Measurements from ENCODE around the gene RERG. TPM values are rescaled to one million over a fixed set of nuclear protein-coding genes. Genes with fewer than 3 reads are reported as not detected.

RERG gene
- total RNA-seq, 2 donors from 2014 or later = 0.42 to 1.4 TPM

GRCh38 chr12:15206831-15207389 lies 14.3 kb downstream of the RERG start:
- H3K36me3 ChIP-seq (ENCODE audit: control insufficient read depth, insufficient read depth, low read length) = no peaks in the 10 kb centered on the region
- H3K4me3 ChIP-seq (ENCODE audit: low read length) = no peak overlapping the region
- Mint-ChIP-seq H3K27me3 (ENCODE audit: insufficient read depth) (no peaks in the 10 kb centered on the region), H3K27ac (peak overlapping the region; percentile 23), H3K9me3 (peaks cover 5% of the 10 kb centered on the region), H3K4me3 (no peak overlapping the region), H3K4me1 (peaks cover 12% of the 10 kb centered on the region), H3K36me3 (ENCODE audit: low read depth) (no peaks in the 10 kb centered on the region)
- no peak for DNase-seq
- 80 to 90% methylated on average over 2 to 3 of the region's 4 CpGs for WGBS, 2 experiments (ENCODE audit: insufficient coverage in 1 of 2, insufficient read length in 1 of 2)
- no peaks in the 10 kb centered on the region for H3K4me1 ChIP-seq (ENCODE audit: control insufficient read depth, insufficient read depth, low read length)
- H3K27ac ChIP-seq (ENCODE audit: low read depth, low read length) = no peak overlapping the region
- no peaks in the 10 kb centered on the region for H3K27me3 ChIP-seq (ENCODE audit: control insufficient read depth, insufficient read depth, low read length, poor library complexity, severe bottlenecking)
- no peaks in the 10 kb centered on the region for H3K9me3 ChIP-seq (ENCODE audit: control insufficient read depth, low read length)
- no peak overlapping the region for H3K9ac ChIP-seq (ENCODE audit: extremely low read depth, low read length, poor library complexity, severe bottlenecking)
- no peak for TF ChIP-seq CTCF (conservative IDR thresholded peaks at IDR 0.05)

GRCh38 chr12:15206338-15206737 lies 14.9 kb downstream of the RERG start:
- no peaks in the 10 kb centered on the region for H3K27me3 ChIP-seq (ENCODE audit: control insufficient read depth, insufficient read depth, low read length, poor library complexity, severe bottlenecking)
- no peak for TF ChIP-seq CTCF (conservative IDR thresholded peaks at IDR 0.05)
- DNase-seq = peak; percentile 68
- no peak overlapping the region for H3K4me3 Mint-ChIP-seq
- peak overlapping the region; percentile 23 for H3K27ac Mint-ChIP-seq
- H3K9ac ChIP-seq (ENCODE audit: extremely low read depth, low read length, poor library complexity, severe bottlenecking) = no peak overlapping the region
- no peaks in the 10 kb centered on the region for H3K36me3 Mint-ChIP-seq (ENCODE audit: low read depth)
- no peaks in the 10 kb centered on the region for H3K27me3 Mint-ChIP-seq (ENCODE audit: insufficient read depth)
- peaks cover 5% of the 10 kb centered on the region for H3K9me3 Mint-ChIP-seq
- no peaks in the 10 kb centered on the region for H3K4me1 ChIP-seq (ENCODE audit: control insufficient read depth, insufficient read depth, low read length)
- 60 to 75% methylated on average over 4 of the region's 4 CpGs for WGBS, 2 experiments (ENCODE audit: insufficient coverage in 1 of 2, insufficient read length in 1 of 2)
- no peak overlapping the region for H3K27ac ChIP-seq (ENCODE audit: low read depth, low read length)
- H3K36me3 ChIP-seq (ENCODE audit: control insufficient read depth, insufficient read depth, low read length) = no peaks in the 10 kb centered on the region
- H3K4me1 Mint-ChIP-seq = peaks cover 12% of the 10 kb centered on the region
- H3K9me3 ChIP-seq (ENCODE audit: control insufficient read depth, low read length) = no peaks in the 10 kb centered on the region
- H3K4me3 ChIP-seq (ENCODE audit: low read length) = no peak overlapping the region

GRCh38 chr12:15205341-15206010 lies 15.7 kb downstream of the RERG start:
- H3K27me3 ChIP-seq (ENCODE audit: control insufficient read depth, insufficient read depth, low read length, poor library complexity, severe bottlenecking) = no peaks in the 10 kb centered on the region
- H3K4me1 ChIP-seq (ENCODE audit: control insufficient read depth, insufficient read depth, low read length) = no peaks in the 10 kb centered on the region
- no peak overlapping the region for H3K9ac ChIP-seq (ENCODE audit: extremely low read depth, low read length, poor library complexity, severe bottlenecking)
- Mint-ChIP-seq H3K4me3 (no peak overlapping the region), H3K4me1 (peaks cover 12% of the 10 kb centered on the region), H3K27me3 (ENCODE audit: insufficient read depth) (no peaks in the 10 kb centered on the region), H3K9me3 (peaks cover 5% of the 10 kb centered on the region), H3K27ac (no peak overlapping the region), H3K36me3 (ENCODE audit: low read depth) (no peaks in the 10 kb centered on the region)
- H3K36me3 ChIP-seq (ENCODE audit: control insufficient read depth, insufficient read depth, low read length) = no peaks in the 10 kb centered on the region
- H3K4me3 ChIP-seq (ENCODE audit: low read length) = no peak overlapping the region
- TF ChIP-seq CTCF (conservative IDR thresholded peaks at IDR 0.05) = no peak
- WGBS, 2 experiments (ENCODE audit: insufficient coverage in 1 of 2, insufficient read length in 1 of 2) = 92 to 96% methylated on average over 6 to 8 of the region's 8 CpGs
- no peaks in the 10 kb centered on the region for H3K9me3 ChIP-seq (ENCODE audit: control insufficient read depth, low read length)
- no peak for DNase-seq
- no peak overlapping the region for H3K27ac ChIP-seq (ENCODE audit: low read depth, low read length)
